Renal pelvis (tissue), 4 donors: ENCODE data around the gene CCL15. TPM values are rescaled to one million over a fixed set of nuclear protein-coding genes. Genes with fewer than 3 reads are reported as not detected.

Experiments used
- DNase-seq: peaks from one replicate; pipeline ENCODE4 v3.0.0-alpha.2; 2013
- polyA plus RNA-seq, 3 donors: library from polyadenylated mRNA; unstranded; fragments of 120-200 nt; gene quantifications; one replicate each; pipeline ENCODE4 v1.2.1, GENCODE V29; 2013; ENCODE audit not compliant: insufficient read length in 3 of 3

CCL15 gene
- polyA plus RNA-seq, 3 donors = 5.2 to 10.5 (median 6.9) TPM

- DNase-seq = no peak
These were observed 47.6 kb downstream of the CCL15 start for GRCh38 chr17:35953720-35954119.

- no peak for DNase-seq
These were observed 52.0 kb downstream of the CCL15 start for GRCh38 chr17:35949401-35949800.

- no peak for DNase-seq
These were observed 53.3 kb downstream of the CCL15 start for GRCh38 chr17:35948092-35948491.

Other genes starting within 250 kb of the CCL15 start
- under 1 TPM; 0.03 to 0.13 (median 0.07) TPM for gene GAS2L2, start 248.3 kb downstream of the CCL15 start, polyA plus RNA-seq
- gene C17orf50, start 240.7 kb downstream of the CCL15 start, polyA plus RNA-seq = under 1 TPM in 2 of 3 donors, not detected in 1; 0.09 to 0.29 TPM
- 1 to 10 TPM; 1.7 to 3.2 (median 2.0) TPM for gene MMP28, start 205.9 kb downstream of the CCL15 start, polyA plus RNA-seq
- 100 to 1,000 TPM; 208 to 284 (median 226) TPM for gene TAF15, start 192.1 kb downstream of the CCL15 start, polyA plus RNA-seq
- gene HEATR9, start 132.7 kb downstream of the CCL15 start, polyA plus RNA-seq = under 1 TPM; 0.06 to 0.61 (median 0.16) TPM
- gene CCL5, start 121.2 kb downstream of the CCL15 start, polyA plus RNA-seq = 1 to 10 TPM in 2 of 3 donors, under 1 TPM in 1; 0.96 to 1.4 (median 1.4) TPM
- 1 to 10 TPM; 2.5 to 4.0 (median 3.6) TPM for gene RDM1, start 70.8 kb downstream of the CCL15 start, polyA plus RNA-seq
- gene LYZL6, start 57.8 kb downstream of the CCL15 start, polyA plus RNA-seq = not detected
- gene CCL16, start 20.1 kb downstream of the CCL15 start, polyA plus RNA-seq = under 1 TPM; 0.17 to 0.42 (median 0.30) TPM
- gene CCL14, start 14.8 kb downstream of the CCL15 start, polyA plus RNA-seq = 10 to 100 TPM; 18.3 to 23.1 (median 22.1) TPM
- under 1 TPM in 1 of 3 donors, not detected in 2; 0.56 TPM for gene CCL23, start 16.4 kb upstream of the CCL15 start, polyA plus RNA-seq
- gene CCL18, start 62.7 kb upstream of the CCL15 start, polyA plus RNA-seq = not detected
- 1 to 10 TPM in 2 of 3 donors, under 1 TPM in 1; 0.65 to 2.6 (median 1.9) TPM for gene CCL3, start 88.6 kb upstream of the CCL15 start, polyA plus RNA-seq
- gene CCL4, start 102.3 kb upstream of the CCL15 start, polyA plus RNA-seq = 1 to 10 TPM in 1 of 3 donors, under 1 TPM in 2; 0.73 to 1.3 (median 0.88) TPM
- gene TBC1D3B, start 175.1 kb upstream of the CCL15 start, polyA plus RNA-seq = 10 to 100 TPM in 2 of 3 donors, 1 to 10 TPM in 1; 8.0 to 22.9 (median 13.6) TPM
- gene CCL3L1, start 195.2 kb upstream of the CCL15 start, polyA plus RNA-seq = under 1 TPM; 0.65 to 0.73 (median 0.69) TPM
- under 1 TPM; 0.53 to 0.84 (median 0.83) TPM for gene CCL4L2, start 209.5 kb upstream of the CCL15 start, polyA plus RNA-seq